ENCODE data around the gene PCNA.

DNA sequence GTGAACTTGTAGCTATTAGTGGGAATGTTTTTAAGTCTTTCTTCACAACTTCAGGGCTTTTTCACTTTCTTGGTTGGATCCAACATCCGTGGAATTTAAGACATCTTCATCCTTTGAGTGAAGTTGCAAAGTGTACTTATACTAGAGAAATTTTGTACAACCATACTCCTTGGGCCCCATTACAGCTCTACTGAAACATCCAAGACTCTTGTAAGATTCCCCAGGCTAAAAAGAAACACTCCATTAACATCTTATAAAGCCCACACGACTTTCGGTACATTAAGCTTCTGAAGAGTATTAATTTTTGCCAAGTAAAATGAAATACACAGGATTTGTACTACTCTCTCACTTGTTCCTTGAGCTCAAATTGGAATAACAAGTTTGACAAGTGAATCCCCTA is 5.4 kb downstream of the PCNA start:
- TF ChIP-seq, protein P1, sequence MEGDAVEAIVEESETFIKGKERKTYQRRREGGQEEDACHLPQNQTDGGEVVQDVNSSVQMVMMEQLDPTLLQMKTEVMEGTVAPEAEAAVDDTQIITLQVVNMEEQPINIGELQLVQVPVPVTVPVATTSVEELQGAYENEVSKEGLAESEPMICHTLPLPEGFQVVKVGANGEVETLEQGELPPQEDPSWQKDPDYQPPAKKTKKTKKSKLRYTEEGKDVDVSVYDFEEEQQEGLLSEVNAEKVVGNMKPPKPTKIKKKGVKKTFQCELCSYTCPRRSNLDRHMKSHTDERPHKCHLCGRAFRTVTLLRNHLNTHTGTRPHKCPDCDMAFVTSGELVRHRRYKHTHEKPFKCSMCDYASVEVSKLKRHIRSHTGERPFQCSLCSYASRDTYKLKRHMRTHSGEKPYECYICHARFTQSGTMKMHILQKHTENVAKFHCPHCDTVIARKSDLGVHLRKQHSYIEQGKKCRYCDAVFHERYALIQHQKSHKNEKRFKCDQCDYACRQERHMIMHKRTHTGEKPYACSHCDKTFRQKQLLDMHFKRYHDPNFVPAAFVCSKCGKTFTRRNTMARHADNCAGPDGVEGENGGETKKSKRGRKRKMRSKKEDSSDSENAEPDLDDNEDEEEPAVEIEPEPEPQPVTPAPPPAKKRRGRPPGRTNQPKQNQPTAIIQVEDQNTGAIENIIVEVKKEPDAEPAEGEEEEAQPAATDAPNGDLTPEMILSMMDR (IDR thresholded peaks at IDR 0.05; ENCODE audit: insufficient read depth, low read length, poor library complexity, severe bottlenecking) = no peak
- no peak for TF ChIP-seq EZH2phosphoT487 (conservative IDR thresholded peaks at IDR 0.05; ENCODE audit: low read length)
